Measurements from ENCODE around the gene UBD.

UBD gene

GRCh38 chr6:29564875-29565274, 5.3 kb upstream of the UBD start:
- DNase-seq (ENCODE audit: low read depth in 1 of 2, low spot score in 1 of 2) = no peak
- TF ChIP-seq SPI1 (IDR thresholded peaks at IDR 0.05; ENCODE audit: borderline replicate concordance, low read depth) = no peak
- no peak for TF ChIP-seq GABPA (IDR thresholded peaks at IDR 0.05; ENCODE audit: low read depth)
- TF ChIP-seq, protein P1, sequence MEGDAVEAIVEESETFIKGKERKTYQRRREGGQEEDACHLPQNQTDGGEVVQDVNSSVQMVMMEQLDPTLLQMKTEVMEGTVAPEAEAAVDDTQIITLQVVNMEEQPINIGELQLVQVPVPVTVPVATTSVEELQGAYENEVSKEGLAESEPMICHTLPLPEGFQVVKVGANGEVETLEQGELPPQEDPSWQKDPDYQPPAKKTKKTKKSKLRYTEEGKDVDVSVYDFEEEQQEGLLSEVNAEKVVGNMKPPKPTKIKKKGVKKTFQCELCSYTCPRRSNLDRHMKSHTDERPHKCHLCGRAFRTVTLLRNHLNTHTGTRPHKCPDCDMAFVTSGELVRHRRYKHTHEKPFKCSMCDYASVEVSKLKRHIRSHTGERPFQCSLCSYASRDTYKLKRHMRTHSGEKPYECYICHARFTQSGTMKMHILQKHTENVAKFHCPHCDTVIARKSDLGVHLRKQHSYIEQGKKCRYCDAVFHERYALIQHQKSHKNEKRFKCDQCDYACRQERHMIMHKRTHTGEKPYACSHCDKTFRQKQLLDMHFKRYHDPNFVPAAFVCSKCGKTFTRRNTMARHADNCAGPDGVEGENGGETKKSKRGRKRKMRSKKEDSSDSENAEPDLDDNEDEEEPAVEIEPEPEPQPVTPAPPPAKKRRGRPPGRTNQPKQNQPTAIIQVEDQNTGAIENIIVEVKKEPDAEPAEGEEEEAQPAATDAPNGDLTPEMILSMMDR (IDR thresholded peaks at IDR 0.05; ENCODE audit: insufficient read depth, low read length) = no peak
- TF ChIP-seq REST (IDR thresholded peaks at IDR 0.05; ENCODE audit: insufficient replicate concordance, low read depth) = no peak
- no peak for TF ChIP-seq POLR2AphosphoS5 (IDR thresholded peaks at IDR 0.05; ENCODE audit: low read depth)
- Histone ChIP-seq H3K27ac (replicated peaks) (no peak overlapping the region), H3K27me3 (ENCODE audit: insufficient read depth, poor library complexity, severe bottlenecking) (no peaks in the 10 kb centered on the region), H3K4me3 (replicated peaks; ENCODE audit: insufficient read depth, low read length) (no peak overlapping the region)

DNA sequence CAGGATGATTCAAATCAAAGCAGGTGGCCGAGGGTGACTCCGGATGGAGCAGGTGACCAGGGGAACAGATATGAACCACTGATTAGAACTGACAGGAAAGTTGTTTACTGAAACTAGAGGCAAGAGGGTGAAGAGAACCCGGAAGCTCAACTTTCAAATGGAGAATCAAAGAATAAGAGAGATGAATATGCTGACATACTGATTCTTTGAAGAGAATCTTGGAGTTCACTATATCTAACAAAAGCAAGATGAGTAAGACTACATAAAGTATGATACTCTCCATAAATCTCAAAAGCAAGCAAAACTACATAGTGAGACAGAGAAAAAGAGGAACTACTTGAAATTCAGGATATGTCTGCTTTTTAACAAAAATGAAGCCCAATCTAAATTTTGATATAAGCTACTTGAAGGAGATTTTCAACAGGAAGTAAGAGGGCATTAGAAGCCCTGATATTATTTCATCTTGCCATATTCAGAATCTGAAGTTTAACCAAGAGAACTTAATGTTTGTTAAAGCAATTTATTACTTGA, 4.0 kb upstream of the UBD start:
- DNase-seq (ENCODE audit: low read depth in 1 of 2, low spot score in 1 of 2) = no peak
- TF ChIP-seq SPI1 (IDR thresholded peaks at IDR 0.05; ENCODE audit: borderline replicate concordance, low read depth) (no peak), GABPA (IDR thresholded peaks at IDR 0.05; ENCODE audit: low read depth) (no peak), REST (IDR thresholded peaks at IDR 0.05; ENCODE audit: insufficient replicate concordance, low read depth) (no peak), POLR2AphosphoS5 (IDR thresholded peaks at IDR 0.05; ENCODE audit: low read depth) (no peak)
- TF ChIP-seq, protein P1 (IDR thresholded peaks at IDR 0.05; ENCODE audit: insufficient read depth, low read length) = no peak
- Histone ChIP-seq H3K27ac (replicated peaks) (no peak overlapping the region), H3K27me3 (ENCODE audit: insufficient read depth, poor library complexity, severe bottlenecking) (no peaks in the 10 kb centered on the region), H3K4me3 (replicated peaks; ENCODE audit: insufficient read depth, low read length) (no peak overlapping the region)

GRCh38 chr6:29561606-29562181, 2.2 kb upstream of the UBD start:
- H3K27ac ChIP-seq (replicated peaks) = no peak overlapping the region
- no peak for DNase-seq (ENCODE audit: low read depth in 1 of 2, low spot score in 1 of 2)

More at GRCh38 chr6:29561606-29562181, 2.2 kb upstream of the UBD start:
- TF ChIP-seq SPI1 (IDR thresholded peaks at IDR 0.05; ENCODE audit: borderline replicate concordance, low read depth) (no peak), POLR2AphosphoS5 (IDR thresholded peaks at IDR 0.05; ENCODE audit: low read depth) (no peak), REST (IDR thresholded peaks at IDR 0.05; ENCODE audit: insufficient replicate concordance, low read depth) (no peak), GABPA (IDR thresholded peaks at IDR 0.05; ENCODE audit: low read depth) (no peak)
- TF ChIP-seq, protein P1 (IDR thresholded peaks at IDR 0.05; ENCODE audit: insufficient read depth, low read length) = no peak
- H3K4me3 ChIP-seq (replicated peaks; ENCODE audit: insufficient read depth, low read length) = no peak overlapping the region
- no peaks in the 10 kb centered on the region for H3K27me3 ChIP-seq (ENCODE audit: insufficient read depth, poor library complexity, severe bottlenecking)
